ENCODE results near the gene XIAP.
"Not testable (repeated sequence)": the region's sequence is repeated elsewhere in the genome, so short reads cannot be mapped to it uniquely, and the experiment has no call there.

The XIAP gene

DNA sequence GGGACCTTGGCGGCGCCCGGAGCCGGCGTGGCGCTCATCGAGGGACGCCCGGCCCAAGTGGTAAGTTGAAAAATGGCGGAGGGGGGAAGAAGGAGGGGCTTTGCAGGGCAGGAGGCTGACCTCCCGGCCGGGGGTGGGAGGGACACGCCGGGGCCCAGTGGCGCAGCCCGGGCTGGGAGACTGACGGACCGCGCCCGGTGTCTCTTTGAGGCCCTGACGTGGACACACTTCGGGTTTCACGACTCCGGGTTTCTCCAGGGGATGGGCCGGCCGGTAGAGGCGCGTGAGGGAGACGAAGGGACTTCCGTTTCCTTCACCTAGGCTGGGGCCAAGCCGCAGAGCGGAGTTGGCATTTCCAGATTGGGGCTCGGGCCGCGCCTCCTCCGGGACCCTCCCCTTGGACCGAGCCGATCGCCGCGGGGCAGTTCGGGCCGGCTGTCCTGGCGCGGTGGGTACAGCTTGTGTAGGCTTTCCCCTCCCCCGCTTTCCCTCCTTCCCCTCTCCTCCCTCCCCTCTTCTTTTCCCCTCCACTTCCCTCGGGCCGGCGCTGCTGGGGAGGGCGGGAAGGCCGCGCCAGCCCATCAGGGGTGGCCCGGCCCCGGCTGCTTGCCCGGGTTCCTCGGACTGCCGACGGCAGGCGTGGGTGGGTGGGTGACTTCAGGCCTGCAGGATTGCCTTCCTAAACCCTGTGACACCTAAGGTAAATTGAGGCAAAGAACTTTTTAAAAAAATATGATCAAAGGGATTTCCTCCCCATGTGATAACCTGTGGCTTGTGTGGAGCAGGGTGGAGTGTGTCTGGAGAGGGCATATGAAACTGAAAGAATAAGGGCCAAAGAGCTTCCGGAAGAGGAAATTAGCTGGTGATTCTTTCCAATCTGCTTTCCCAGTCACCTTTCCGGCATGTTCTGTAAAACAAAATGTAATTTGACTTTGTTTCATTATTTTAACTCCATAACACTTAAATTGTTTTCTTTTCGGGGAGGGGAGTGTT lies at the start of gene XIAP:
Gene XIAP, plus strand, starts transcription at position 208 of the 993 bp plus-strand sequence. CDS start 25,610 bp downstream, outside the sequence.
- peak; percentile 81 for DNase-seq

DNA sequence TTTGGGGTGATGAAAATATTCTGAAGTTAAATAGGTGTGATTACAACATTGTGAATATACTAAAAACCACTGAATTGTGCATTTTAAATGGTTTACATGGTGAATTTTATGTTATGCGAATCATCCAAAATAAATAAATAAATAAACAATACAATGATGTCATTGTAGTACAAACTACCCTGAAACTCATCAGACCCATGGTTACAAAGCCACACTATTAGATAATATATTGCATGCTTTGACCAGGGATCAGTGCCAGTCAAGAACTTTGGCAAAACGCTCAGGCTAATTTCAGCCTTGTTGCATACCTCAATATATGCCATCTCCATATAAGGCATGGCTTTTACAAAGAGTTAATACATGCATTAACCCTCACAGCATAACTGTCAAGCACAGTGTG lies 45.5 kb upstream of the XIAP start:
- no peak for DNase-seq

- DNase-seq: not testable (repeated sequence)
Measured at GRCh38 chrX:123814934-123815394, 44.9 kb upstream of the XIAP start.

- DNase-seq: no peak
Measured at GRCh38 chrX:123817288-123817894, 42.5 kb upstream of the XIAP start.

DNA sequence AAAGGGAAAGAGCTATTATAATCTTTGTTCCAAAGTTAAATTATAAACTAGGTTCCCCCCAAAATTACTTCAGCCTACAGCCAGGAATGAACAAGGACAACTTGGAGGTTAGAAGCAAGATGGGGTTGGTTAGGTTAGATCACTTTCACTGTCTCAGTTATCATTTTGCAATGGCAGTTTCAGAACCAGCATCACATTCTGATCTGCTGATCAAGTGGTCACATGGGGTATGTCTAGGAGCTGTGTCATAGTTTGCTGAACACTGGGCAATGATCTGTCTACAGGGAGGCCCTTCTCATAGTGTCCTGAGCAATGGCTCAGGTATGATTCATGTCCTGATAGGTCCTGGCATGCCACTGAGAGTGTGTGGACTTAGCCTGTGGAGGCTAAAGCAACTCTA lies 41.6 kb upstream of the XIAP start:
- DNase-seq: no peak

DNA sequence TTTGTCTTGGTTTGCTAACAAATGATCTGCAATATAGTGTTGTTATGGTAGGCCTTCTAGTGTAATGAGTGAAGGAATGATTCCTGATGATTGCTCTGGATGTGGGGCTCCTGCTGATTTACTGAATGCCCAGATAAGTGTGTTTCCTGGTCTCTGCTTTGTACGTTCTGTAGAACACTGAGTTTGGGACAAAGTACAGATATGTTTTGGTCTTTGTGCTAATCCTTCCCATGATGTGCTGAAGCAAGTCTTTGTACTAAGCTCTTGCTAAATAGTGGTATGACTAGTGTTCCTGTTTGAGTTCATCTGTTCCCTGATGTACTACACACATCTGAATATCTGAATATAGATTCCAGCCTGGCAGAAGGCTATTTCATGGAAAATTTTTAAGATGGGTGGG lies 36.9 kb upstream of the XIAP start:
- DNase-seq: no peak

DNA sequence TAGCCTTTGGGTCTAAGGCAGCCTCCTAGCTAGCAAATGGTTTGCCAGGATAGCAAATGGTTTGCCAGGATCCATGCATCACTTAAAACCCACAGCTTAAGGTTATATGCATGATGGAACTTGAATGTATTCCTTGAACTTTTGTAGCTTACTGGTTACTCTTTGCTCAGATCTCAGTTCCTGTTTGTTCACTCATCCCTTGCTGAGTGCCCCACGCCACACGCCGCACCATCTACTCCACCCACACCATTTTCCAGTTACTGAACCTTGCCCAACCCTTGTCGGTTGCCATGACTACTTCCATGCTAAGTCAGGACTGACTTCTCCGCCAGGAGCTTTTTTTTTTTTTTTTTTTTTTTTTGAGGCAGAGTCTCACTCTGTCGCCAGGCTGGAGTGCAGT lies 29.5 kb upstream of the XIAP start:
- DNase-seq: peak; percentile 12

GRCh38 chrX:123833387-123833786 lies 26.5 kb upstream of the XIAP start:
- peak; percentile 32 for DNase-seq

- no peak for DNase-seq
Measured at GRCh38 chrX:123834116-123834515, 25.7 kb upstream of the XIAP start.

- DNase-seq: no peak
Measured at GRCh38 chrX:123835661-123836371, 24.0 kb upstream of the XIAP start.

GRCh38 chrX:123845129-123845528 lies 14.7 kb upstream of the XIAP start:
- not testable (repeated sequence) for DNase-seq

DNA sequence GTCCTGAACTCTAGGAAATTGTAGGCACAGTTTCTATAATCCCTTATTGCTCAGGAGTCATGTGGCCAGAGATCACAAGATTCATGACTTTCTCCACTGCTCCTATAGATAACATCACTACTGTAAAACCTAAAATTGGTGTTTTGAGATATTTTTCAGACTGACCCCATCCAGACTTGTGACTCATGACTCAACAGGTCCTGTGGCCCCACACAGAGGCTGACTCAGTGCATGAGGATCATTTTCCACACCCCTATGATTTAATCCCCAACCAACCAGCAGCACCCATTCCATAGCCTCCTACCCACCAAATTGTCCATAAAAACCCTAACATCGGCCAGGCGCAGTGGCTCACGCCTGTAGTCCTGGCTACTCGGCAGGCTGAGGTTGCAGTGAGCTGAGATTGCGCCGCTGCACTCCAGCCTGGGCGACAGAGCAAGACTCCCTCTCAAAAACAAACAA lies 13.2 kb upstream of the XIAP start:
- no peak for DNase-seq

DNA sequence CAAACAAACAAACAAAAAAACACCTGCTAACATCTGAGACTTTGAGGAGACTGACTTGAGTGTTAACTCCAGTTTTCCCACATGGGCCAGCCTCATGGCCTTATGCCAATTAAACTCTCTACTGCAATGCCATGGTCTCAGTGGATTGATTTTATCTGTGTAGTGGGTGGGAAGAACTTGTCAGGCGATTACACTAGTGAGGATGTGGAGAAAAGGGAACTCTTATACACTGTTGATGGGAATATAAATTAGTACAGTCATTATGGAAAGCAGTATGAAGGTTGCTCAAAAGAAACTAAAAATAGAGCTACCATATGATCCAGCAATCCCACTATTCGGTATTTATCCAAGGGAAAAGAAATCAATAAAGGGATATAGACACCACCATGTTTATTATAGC lies 12.8 kb upstream of the XIAP start:
- DNase-seq: no peak

DNA sequence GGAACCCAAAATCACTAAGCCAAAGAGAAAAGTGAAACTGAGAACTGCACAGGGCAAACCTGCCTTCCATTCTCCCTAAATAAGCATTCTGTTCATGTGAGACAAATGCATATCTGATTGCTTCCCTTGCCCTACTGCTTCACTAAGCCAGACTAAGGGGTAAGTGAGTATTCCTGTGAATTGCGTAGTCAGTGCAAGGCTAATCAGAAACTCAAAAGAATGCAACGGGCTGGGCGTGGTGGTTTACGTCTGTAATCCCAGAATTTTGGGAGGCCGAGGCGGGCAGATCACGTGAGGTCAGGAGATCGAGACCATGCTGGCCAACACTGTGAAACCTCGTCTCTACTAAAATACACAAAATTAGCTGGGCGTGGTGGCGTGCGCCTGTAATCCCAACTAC lies 10.8 kb upstream of the XIAP start:
- DNase-seq: no peak

- DNase-seq: not testable (repeated sequence)
Measured at GRCh38 chrX:123849906-123850305, 9.9 kb upstream of the XIAP start.

DNA sequence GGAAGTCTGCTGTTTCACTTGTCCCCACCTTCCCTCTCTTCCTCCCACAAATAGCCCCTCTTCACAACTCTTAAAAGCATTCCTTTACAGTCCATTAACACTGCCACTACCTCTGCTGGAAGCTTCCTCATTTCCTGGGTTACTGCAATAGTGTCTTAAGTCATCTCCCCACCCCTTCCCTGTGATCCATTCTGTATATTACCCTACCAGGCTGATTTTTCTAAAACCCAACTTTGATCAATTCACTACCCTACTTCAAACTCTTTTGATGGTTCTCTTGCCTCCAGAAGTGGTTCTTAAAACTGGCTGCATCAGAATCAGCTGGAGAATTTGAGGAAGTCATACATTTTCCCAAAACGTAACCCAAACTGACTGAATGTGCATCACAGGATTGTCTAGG lies 8.8 kb upstream of the XIAP start:
- DNase-seq: no peak

DNA sequence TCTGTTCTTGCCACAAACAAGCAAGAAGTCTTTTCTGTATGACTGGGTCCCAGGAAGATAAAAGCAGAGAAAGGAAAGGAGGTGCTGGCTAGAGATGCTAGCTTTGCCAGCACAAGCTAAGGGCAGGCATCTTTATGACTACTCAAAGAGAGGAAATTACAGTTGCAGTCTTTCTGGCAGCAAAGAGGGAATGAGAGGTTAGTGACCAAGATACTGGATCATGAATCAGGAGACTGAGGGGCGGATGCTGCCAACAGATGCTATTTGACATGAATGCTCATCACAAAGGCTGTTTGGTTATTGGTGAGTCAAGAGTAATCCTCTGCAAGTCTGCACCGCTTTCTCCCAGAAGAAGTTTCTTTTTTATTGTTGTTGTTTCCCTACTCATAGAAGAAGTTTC lies 5.5 kb upstream of the XIAP start:
- DNase-seq: no peak

- DNase-seq: peak; percentile 81
Measured at GRCh38 chrX:123859409-123859845, 426 bp upstream of the XIAP start.

GRCh38 chrX:123860983-123861382 lies 1.1 kb downstream of the XIAP start:
- peak; percentile 9 for DNase-seq

- no peak for DNase-seq
Measured at GRCh38 chrX:123869488-123869887, 9.6 kb downstream of the XIAP start.

- DNase-seq: no peak
Measured at GRCh38 chrX:123871309-123871708, 11.5 kb downstream of the XIAP start.

- no peak for DNase-seq
Measured at GRCh38 chrX:123873956-123874355, 14.1 kb downstream of the XIAP start.

DNA sequence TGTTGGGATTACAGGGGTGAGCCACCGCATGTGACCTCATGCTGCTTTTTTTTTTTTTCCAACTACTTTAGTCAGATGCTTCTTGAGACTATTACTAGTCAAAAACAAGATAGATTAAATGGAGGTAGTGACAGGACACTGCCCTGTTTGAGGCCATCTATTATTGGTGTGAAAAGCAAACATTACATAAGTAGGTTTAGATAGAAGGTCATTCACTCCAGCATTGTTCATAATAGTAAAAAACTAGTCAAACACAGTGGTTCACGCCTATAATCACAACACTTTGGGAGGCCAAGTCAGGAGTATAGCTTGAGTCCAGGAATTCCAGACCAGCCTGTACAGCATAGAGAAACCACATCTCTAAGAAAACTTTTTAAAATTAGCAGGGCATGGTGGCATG lies 16.3 kb downstream of the XIAP start:
- DNase-seq: no peak

All from NCI-H526 treated with DMSO at 0.1 percent for 48 hours (cell line).